HUES48 (cell line): ENCODE results near the gene PDE6D.
A peak's percentile ranks its signal among the peaks of the same experiment; 100 is the strongest.
"Not testable (repeated sequence)": the region's sequence is repeated elsewhere in the genome, so short reads cannot be mapped to it uniquely, and the experiment has no call there.

Source experiments
- H3K27ac ChIP-seq: one replicate; pipeline ENCODE4 v1.7.0; 2013; ENCODE audit warnings: low read depth, low read length, inconsistent platforms
- H3K27me3 ChIP-seq: 2 replicates; pipeline ENCODE4 v1.6.1; 2013; ENCODE audit warnings: mild to moderate bottlenecking, low read length; ENCODE audit not compliant: control insufficient read depth, insufficient read depth
- H3K36me3 ChIP-seq: 2 replicates; pipeline ENCODE4 v1.6.1; 2013; ENCODE audit warnings: low read length; ENCODE audit not compliant: control insufficient read depth, insufficient read depth
- H3K4me1 ChIP-seq: 2 replicates; pipeline ENCODE4 v1.6.1; 2013; ENCODE audit warnings: mild to moderate bottlenecking, low read length; ENCODE audit not compliant: control insufficient read depth, insufficient read depth
- H3K4me3 ChIP-seq: 2 replicates; pipeline ENCODE4 v1.5.1; 2013; ENCODE audit warnings: mild to moderate bottlenecking, low read depth, low read length
- H3K9ac ChIP-seq: 2 replicates; pipeline ENCODE4 v1.6.1; 2013; ENCODE audit warnings: mild to moderate bottlenecking, low read depth, low read length, moderate library complexity
- H3K9me3 ChIP-seq: 2 replicates; pipeline ENCODE4 v1.6.1; 2013; ENCODE audit warnings: low read length; ENCODE audit not compliant: control insufficient read depth, insufficient read depth

PDE6D gene

GRCh38 chr2:231717281-231718171, 63.6 kb downstream of the PDE6D start:
- H3K36me3 ChIP-seq: peaks cover 6% of the 10 kb centered on the region
- peaks cover 9% of the 10 kb centered on the region; the same call in 1 of the 2 replicates for H3K4me1 ChIP-seq
- no peak overlapping the region for H3K4me3 ChIP-seq
- H3K27ac ChIP-seq: peak overlapping the region; percentile 84
- H3K9me3 ChIP-seq: no peaks in the 10 kb centered on the region
- H3K9ac ChIP-seq: no peak overlapping the region
- no peaks in the 10 kb centered on the region for H3K27me3 ChIP-seq

GRCh38 chr2:231716666-231717280, 64.3 kb downstream of the PDE6D start:
- Histone ChIP-seq H3K36me3 (peaks cover 14% of the 10 kb centered on the region), H3K4me3 (no peak overlapping the region), H3K27ac (no peak overlapping the region), H3K9me3 (no peaks in the 10 kb centered on the region), H3K27me3 (no peaks in the 10 kb centered on the region), H3K4me1 (peaks cover 16% of the 10 kb centered on the region; the same call in 1 of the 2 replicates), H3K9ac (no peak overlapping the region)

- Histone ChIP-seq H3K27me3 (no peaks in the 10 kb centered on the region), H3K36me3 (peaks cover 20% of the 10 kb centered on the region), H3K27ac (peak overlapping the region; percentile 24), H3K9ac (no peak overlapping the region), H3K4me1 (peaks cover 21% of the 10 kb centered on the region; the same call in 1 of the 2 replicates), H3K9me3 (no peaks in the 10 kb centered on the region), H3K4me3 (no peak overlapping the region)
These were observed 65.0 kb downstream of the PDE6D start for GRCh38 chr2:231715988-231716616.

GRCh38 chr2:231715499-231715837, 65.6 kb downstream of the PDE6D start:
- Histone ChIP-seq H3K36me3 (peaks cover 27% of the 10 kb centered on the region), H3K27ac (peak overlapping the region; percentile 80), H3K27me3 (no peaks in the 10 kb centered on the region), H3K9me3 (no peaks in the 10 kb centered on the region), H3K4me1 (peaks cover 21% of the 10 kb centered on the region; the same call in 1 of the 2 replicates), H3K9ac (no peak overlapping the region), H3K4me3 (no peak overlapping the region)

- no peak overlapping the region; the same call in 1 of the 2 replicates for H3K9ac ChIP-seq
- H3K27me3 ChIP-seq: no peaks in the 10 kb centered on the region
- H3K4me3 ChIP-seq: no peak overlapping the region
- no peaks in the 10 kb centered on the region for H3K9me3 ChIP-seq
- peak overlapping the region; percentile 80 for H3K27ac ChIP-seq
- peaks cover 21% of the 10 kb centered on the region; the same call in 1 of the 2 replicates for H3K4me1 ChIP-seq
- H3K36me3 ChIP-seq: peaks cover 31% of the 10 kb centered on the region
These were observed 66.2 kb downstream of the PDE6D start for GRCh38 chr2:231714639-231715498.

GRCh38 chr2:231713730-231714638, 67.1 kb downstream of the PDE6D start:
- Histone ChIP-seq H3K27ac (peak overlapping the region; percentile 80), H3K9me3 (no peaks in the 10 kb centered on the region), H3K4me1 (peaks cover 21% of the 10 kb centered on the region; the same call in 1 of the 2 replicates), H3K4me3 (no peak overlapping the region), H3K27me3 (no peaks in the 10 kb centered on the region), H3K36me3 (peaks cover 37% of the 10 kb centered on the region), H3K9ac (no peak overlapping the region; the same call in 1 of the 2 replicates)

GRCh38 chr2:231713406-231713729, 67.7 kb downstream of the PDE6D start:
- Histone ChIP-seq H3K4me1 (peaks cover 21% of the 10 kb centered on the region; the same call in 1 of the 2 replicates), H3K27ac (peak overlapping the region; percentile 80), H3K36me3 (peaks cover 37% of the 10 kb centered on the region)
- H3K27me3 ChIP-seq, H3K9ac ChIP-seq, H3K4me3 ChIP-seq, H3K9me3 ChIP-seq: not testable (repeated sequence)

GRCh38 chr2:231712451-231713021, 68.5 kb downstream of the PDE6D start:
- Histone ChIP-seq H3K27ac (peak overlapping the region; percentile 83), H3K4me1 (peaks cover 19% of the 10 kb centered on the region; the same call in 1 of the 2 replicates), H3K4me3 (peak overlapping the region; percentile 95), H3K36me3 (peaks cover 37% of the 10 kb centered on the region), H3K9ac (peak overlapping the region; percentile 99)
- H3K27me3 ChIP-seq, H3K9me3 ChIP-seq: not testable (repeated sequence)

- H3K36me3 ChIP-seq: peaks cover 37% of the 10 kb centered on the region
- peak overlapping the region; percentile 83 for H3K27ac ChIP-seq
- peak overlapping the region; percentile 99 for H3K9ac ChIP-seq
- peaks cover 18% of the 10 kb centered on the region; the same call in 1 of the 2 replicates for H3K4me1 ChIP-seq
- H3K9me3 ChIP-seq: no peaks in the 10 kb centered on the region
- H3K27me3 ChIP-seq: no peaks in the 10 kb centered on the region
- H3K4me3 ChIP-seq: peak overlapping the region; percentile 95
These were observed 69.2 kb downstream of the PDE6D start for GRCh38 chr2:231711677-231712450.
